Heart right ventricle (tissue), 16 donors: ENCODE results near the gene C16orf46. TPM values are rescaled to one million over a fixed set of nuclear protein-coding genes. Genes with fewer than 3 reads are reported as not detected.

Source experiments
- ATAC-seq, 8 donors: fragments of 200-7000 bp; cut with Tn5 transposase; one replicate each; pipeline ENCODE4 v1.9.1; 2020; ENCODE audit warnings: mild to moderate bottlenecking in 8 of 8, moderate library complexity in 8 of 8, moderate number of reproducible peaks in 1 of 8
- DNase-seq, 2 donors: peaks; one replicate each; pipeline ENCODE4 v3.0.0-alpha.2; 2020
- H3K27ac ChIP-seq, 10 donors: fragments of 200-600 bp; sonication (generic) in 2 of 10; one replicate each; pipeline versions ENCODE4 v1.5.0 to v1.8.0; 2020 to 2022; ENCODE audit warnings: mild to moderate bottlenecking in 3 of 10
- H3K27me3 ChIP-seq, 7 donors: fragments of 200-600 bp; one replicate each; pipeline ENCODE4 v1.8.0; 2021 to 2022; ENCODE audit warnings: mild to moderate bottlenecking in 2 of 7
- H3K36me3 ChIP-seq, 9 donors: fragments of 200-600 bp; sonication (generic) in 1 of 9; one replicate each; pipeline versions ENCODE4 v1.5.0 to v1.8.0; 2020 to 2022; ENCODE audit warnings: mild to moderate bottlenecking in 2 of 9
- H3K4me1 ChIP-seq, 9 donors: fragments of 200-600 bp; sonication (generic) in 1 of 9; one replicate each; pipeline versions ENCODE4 v1.5.0 to v1.8.0; 2020 to 2022; ENCODE audit warnings: mild to moderate bottlenecking in 4 of 9
- H3K4me3 ChIP-seq, 10 donors: fragments of 200-600 bp; sonication (generic) in 2 of 10; one replicate each; pipeline versions ENCODE4 v1.5.0 to v1.8.0; 2020 to 2022; ENCODE audit warnings: mild to moderate bottlenecking in 7 of 10, moderate library complexity in 2 of 10
- H3K9me3 ChIP-seq, 11 donors: fragments of 200-600 bp in 10 of 11; sonication (generic) in 2 of 11; one replicate each; pipeline versions ENCODE4 v1.5.0 to v1.8.0; 2013 to 2022; ENCODE audit warnings: mild to moderate bottlenecking in 2 of 11, control low read depth in 1 of 11, moderate library complexity in 1 of 11
- CTCF ChIP-seq, 9 donors: fragments of 200-600 bp; sonication (generic) in 2 of 9; IDR thresholded peaks; one replicate each; pipeline versions ENCODE4 v1.5.0 to v1.8.0; 2021 to 2022; ENCODE audit warnings: antibody characterized with exemption in 9 of 9, mild to moderate bottlenecking in 5 of 9, moderate library complexity in 1 of 9
- WGBS, 2 donors: extraction: QIAGEN DNeasy Blood & Tissue Kit; methylation state at CpG; one replicate each; pipeline ENCODE4 v1.1.7; 2013; ENCODE audit warnings: inconsistent platforms in 1 of 2; 5-methylcytosine and 5-hydroxymethylcytosine counted together
- intact Hi-C, 10 donors: fragments of 100-400 bp; cut with DNase I; formaldehyde crosslinking; loops; one replicate each; pipeline versions ENCODE4 v1.11.1 to v1.14.2; 2022
- long read RNA-seq, 3 donors: library from polyadenylated mRNA; unstranded; transcript quantifications; one replicate each; pipeline ENCODE4 v2.0.0, GENCODE V29; 2020 to 2021
- polyA plus RNA-seq, 2 donors: library from polyadenylated mRNA; stranded (reverse); fragments of 200-250 nt; gene quantifications; one replicate each; pipeline ENCODE4 v1.2.3, GENCODE V29; 2013
- total RNA-seq, 10 donors: library from RNA; stranded (reverse); fragmentation: NEBNext Ultra II Directional in 3 of 10; extraction: Animal tissue kit (Norgen Biotek cat#: 25700) in 3 of 10; gene quantifications; one replicate each; pipeline versions ENCODE4 v1.2.1 to v1.2.4, GENCODE V29; 2021 to 2023
- donor health status: Arrhythmogenic right ventricular cardiomyopathy.
- donor health status: ischemic (EF 13 %, LVEDD 7.1; RV severe dilation, severe dysfunction).
- donor health status: healthy with polysubstance abuse.
- donor health status: DM: no; HTN: yes; CAD: no.
- donor health status: DM: no; HTN: no; CAD: no.
- donor health status: ischemic (EF 25% LVEDD 6.9; RV normal size, moderate dysfunction).
- donor health status: ischemic (EF 25% LVEDD 5.7; RV mildly dilated, moderate dysfunction).
- donor health status: healthy.
- donor health status: DM: yes; HTN: yes; CAD: no.
- donor health status: Ischemic cardiomyopathy.
- donor health status: ischemic (EF 35%, LVEDD 5.7; RV mildly dilated, moderate dysfunction).
- donor health status: nonischemic (EF 11% LVEDD 7.7; RV severe dilation, severe dysfunction).
- donor health status: DM: yes; HTN: yes; CAD: no.
- donor health status: PGD.
- donor health status: ischemic (EF 29% LVEDD 5.4; RV normal size, mild dysfunction).
- donor health status: nonischemic (EF 23%, LVEDD 6.1; RV moderate dilation, normal function).

The C16orf46 gene, protein sequence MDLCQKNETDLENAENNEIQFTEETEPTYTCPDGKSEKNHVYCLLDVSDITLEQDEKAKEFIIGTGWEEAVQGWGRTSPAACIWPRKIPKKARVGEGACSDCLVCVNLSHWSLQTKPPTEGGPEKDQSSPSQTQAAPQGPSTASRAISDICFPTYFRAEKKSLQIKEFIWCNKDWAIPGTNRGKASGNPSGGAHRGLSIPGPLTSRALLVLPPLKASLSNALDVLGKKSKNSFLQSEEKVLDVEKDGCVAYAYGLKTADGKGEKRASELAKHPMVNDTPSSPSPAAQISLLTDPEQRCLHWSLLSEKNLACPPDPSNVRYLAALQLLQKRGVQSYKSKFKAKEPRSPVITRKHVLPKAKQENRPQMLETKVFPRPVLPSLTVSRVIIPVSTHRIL
- 1 to 10 TPM in 1 of 10 donors, under 1 TPM in 7, not detected in 2; 0.19 to 2.0 (median 0.47) TPM for total RNA-seq
- polyA plus RNA-seq, result under 1 TPM in 1 of 2 donors, not detected in 1; 0.78 TPM
- long read RNA-seq, donor 1, result 0 reads
- long read RNA-seq, donor 2, result 0 reads
- long read RNA-seq, donor 3, result 0 reads

GRCh38 chr16:81077076-81077940, at the start of gene C16orf46:
C16orf46 (minus strand) TSS chr16:81077238; CDS start chr16:81063955, 13,283 bp downstream.
- peak in 1 of 9 donors; percentile 3 for TF ChIP-seq CTCF (IDR thresholded peaks at IDR 0.05)
- intact Hi-C loops, result loop anchor here in 6 of 10 donors (1.0 to 5.0 kb wide), 7 partner anchors 19 to 71 kb away; partner anchors contain the start of genes ATMIN (in 5 of the 6), CMC2 (in 3 of the 6), GCSH (in 3 of the 6) and CENPN (in 2 of the 6)
- no peaks in the 10 kb centered on the region for H3K27me3 ChIP-seq
- H3K4me3 ChIP-seq, result peak within 1 kb of the TSS; percentile 32 to 87 (median 73)
- ATAC-seq (peak; percentile 98 to 100 (median 99)), DNase-seq (peak; percentile 97 to 98)
- WGBS, 2 donors, result 12 to 14% methylated on average over 59 of the region's 59 CpGs
- H3K36me3 ChIP-seq, result no peaks in the 10 kb centered on the region
- H3K9me3 ChIP-seq, result no peaks in the 10 kb centered on the region
- H3K27ac ChIP-seq, result peak within 1 kb of the TSS; percentile 65 to 99 (median 96)
- peaks cover 0 to 13% (median 5%) of the 10 kb centered on the region in 9 donors for H3K4me1 ChIP-seq

DNA sequence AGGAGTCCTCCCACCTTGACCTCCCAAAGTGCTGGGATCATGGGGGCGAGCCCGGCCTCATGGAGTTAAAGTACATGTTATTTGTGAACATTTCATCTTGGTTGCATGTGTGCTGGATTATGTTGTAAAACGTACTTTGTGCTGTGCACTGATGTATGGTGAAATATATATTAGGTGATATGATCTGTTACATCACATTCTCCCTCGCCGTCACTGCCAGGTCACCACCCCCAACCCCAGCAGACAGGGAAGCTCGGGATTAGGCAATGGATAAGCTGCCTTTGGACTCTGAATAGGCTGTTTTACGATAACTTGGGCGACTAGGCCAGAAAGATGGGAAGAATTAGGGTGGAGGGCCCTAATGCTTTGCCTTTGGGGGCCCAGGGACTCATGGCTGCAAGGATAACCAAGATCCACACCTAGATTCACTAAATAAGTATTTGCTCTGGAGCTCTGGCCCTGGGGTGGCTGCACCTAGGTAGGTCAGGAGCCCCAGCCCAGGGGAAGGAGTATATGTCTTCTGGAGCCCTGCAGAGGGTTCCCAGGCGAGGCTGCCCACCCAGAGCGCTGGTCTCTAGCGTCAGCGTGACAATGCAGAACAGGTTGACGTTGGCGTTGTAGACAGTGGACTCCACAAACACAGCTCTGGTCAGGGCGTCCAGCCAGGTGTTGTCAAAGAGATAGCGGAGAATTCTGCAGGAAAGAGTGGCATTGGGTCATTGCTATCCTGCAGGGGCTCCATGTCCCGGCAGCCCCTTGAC, 46.2 kb upstream of the C16orf46 start:
- peaks cover 0 to 35% (median 0%) of the 10 kb centered on the region in 9 donors for H3K36me3 ChIP-seq
- no peaks in the 10 kb centered on the region for H3K27me3 ChIP-seq
- no peaks in the 10 kb centered on the region for H3K9me3 ChIP-seq
- H3K4me1 ChIP-seq, result no peaks in the 10 kb centered on the region
- H3K27ac ChIP-seq, result no peak overlapping the region
- intact Hi-C loops, result no loop called here
- no peak overlapping the region for H3K4me3 ChIP-seq
- ATAC-seq (no peak), DNase-seq (no peak)
- 82 to 90% methylated on average over 17 of the region's 17 CpGs for WGBS, 2 donors
- no peak for TF ChIP-seq CTCF (IDR thresholded peaks at IDR 0.05)

DNA sequence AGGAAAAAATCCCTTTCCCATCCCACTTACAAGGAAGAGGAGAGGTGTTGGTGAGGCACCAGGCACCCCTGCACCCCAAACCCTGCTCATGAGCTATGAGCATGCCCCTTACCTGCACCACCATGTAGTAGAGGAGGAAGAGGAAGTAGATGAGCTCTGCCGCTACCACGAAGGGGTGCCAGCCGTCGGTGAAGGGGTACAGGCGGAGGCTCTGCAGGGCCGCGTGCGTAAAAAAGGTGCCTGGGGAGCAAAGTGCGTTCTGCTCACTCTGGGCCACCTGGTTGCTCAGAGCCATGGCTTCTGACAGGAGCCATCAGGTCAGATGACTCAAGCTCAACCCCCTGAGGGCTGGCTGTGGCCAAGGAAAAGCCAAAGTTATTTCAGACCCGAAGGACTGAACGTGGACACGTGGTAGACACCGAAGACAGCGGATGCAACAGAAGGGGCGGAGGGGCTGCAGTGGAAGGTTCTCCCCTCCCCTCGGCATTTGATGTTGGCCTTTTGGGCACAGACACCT, 44.5 kb upstream of the C16orf46 start:
- 89% methylated on average over 16 of the region's 16 CpGs for WGBS, 2 donors

More for the DNA sequence above, 44.5 kb upstream of the C16orf46 start:
- Histone ChIP-seq H3K4me3 (no peak overlapping the region), H3K9me3 (no peaks in the 10 kb centered on the region), H3K4me1 (no peaks in the 10 kb centered on the region), H3K27ac (no peak overlapping the region), H3K36me3 (peaks cover 0 to 21% (median 0%) of the 10 kb centered on the region in 9 donors), H3K27me3 (no peaks in the 10 kb centered on the region)
- DNase-seq (no peak), ATAC-seq (peak in 1 of 8 donors; percentile 25)
- no peak for TF ChIP-seq CTCF (IDR thresholded peaks at IDR 0.05)
- intact Hi-C loops, result no loop called here
